GM18499 (cell line): ENCODE data around the gene BRAF.
"Not testable (repeated sequence)": the region's sequence is repeated elsewhere in the genome, so short reads cannot be mapped to it uniquely, and the experiment has no call there.

Experiments
- ATAC-seq: cut with Tn5 transposase; IDR thresholded peaks from one replicate; pipeline ENCODE4 v1.9.1; 2021; ENCODE audit warnings: moderate number of reproducible peaks; ENCODE audit not compliant: insufficient read depth, unreplicated experiment

The BRAF gene

DNA sequence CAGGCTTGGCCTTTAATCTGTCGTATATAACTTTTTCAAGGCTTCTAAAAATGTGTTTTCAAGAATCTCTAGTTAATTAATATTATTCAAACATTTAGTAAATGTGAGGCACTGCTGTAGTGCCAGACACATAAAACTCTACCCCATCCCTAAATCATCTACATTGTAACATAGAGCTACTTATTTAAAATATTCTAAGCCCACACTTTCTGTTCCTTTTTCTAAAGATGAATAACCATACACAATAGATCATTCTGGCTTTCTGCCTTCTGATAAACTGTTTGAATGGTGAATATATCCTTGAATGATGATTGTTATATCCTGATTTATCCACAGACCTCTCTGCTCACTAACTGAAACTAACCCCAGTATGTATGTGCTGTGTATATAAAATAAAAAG, 41.4 kb downstream of the BRAF start:
- ATAC-seq: no peak

DNA sequence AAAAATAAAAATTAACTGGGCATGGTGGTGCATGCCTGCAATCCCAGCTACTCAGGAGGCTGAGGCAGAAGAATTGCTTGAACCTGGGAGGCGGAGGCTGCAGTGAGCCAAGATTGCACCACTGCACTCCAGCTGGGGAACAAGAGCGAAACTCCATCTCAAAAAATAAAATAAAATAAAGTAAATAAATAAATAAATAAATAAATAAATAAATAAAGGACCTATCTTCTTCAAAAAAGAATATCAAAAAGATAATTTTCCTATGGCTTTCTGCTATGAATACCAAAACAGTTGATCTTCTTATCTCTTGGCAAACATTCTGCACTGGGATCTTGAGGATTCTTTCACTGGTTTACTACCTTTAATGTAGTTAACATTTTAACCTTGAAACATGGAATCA, 41.9 kb downstream of the BRAF start:
- ATAC-seq: not testable (repeated sequence)

DNA sequence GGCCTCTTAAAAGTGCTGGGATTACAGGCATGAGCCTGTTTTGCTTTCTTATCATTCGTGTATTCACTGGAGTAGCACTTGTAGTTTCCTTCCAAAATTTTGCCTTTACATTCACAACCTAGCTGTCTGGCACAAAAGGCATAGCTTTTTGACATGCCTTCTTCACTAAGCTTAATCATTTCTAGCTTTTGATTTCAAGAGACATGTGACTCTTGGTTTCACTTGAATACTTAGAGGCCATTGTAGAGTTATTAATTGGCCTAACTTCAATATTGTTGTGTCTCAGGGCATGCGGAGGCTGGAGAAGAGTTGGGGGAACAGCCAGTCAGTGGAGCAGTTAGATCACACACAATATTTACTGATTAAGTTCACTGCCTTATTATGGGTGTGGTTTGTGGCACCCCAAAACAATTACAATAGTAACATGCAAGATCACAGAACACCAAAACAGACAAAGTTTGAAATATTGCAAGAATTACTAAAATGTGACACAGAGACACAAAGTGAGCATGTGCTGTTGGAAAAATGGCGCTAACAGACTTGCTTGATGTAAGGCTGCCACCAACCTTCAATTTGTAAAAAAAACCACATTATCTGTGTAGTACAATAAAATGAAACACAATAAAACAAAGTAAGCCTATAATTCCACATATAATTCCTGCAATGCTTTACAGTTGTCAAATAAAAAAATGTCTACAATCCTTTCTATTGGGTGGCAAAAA, 43.1 kb downstream of the BRAF start:
- ATAC-seq: no peak

DNA sequence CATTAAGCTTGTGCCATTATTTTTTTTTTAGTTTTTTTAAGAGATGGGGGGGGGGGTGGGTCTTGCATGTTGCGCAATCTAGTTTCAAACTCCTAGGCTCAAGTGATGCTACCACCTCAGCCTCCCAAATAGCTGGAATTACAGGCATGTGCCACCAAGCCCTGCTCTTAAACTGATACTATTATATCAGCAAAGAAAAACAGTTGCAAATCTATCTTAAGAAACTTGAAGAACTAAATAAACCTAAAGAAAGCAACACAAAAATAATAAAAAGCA, 47.5 kb downstream of the BRAF start:
- no peak for ATAC-seq

DNA sequence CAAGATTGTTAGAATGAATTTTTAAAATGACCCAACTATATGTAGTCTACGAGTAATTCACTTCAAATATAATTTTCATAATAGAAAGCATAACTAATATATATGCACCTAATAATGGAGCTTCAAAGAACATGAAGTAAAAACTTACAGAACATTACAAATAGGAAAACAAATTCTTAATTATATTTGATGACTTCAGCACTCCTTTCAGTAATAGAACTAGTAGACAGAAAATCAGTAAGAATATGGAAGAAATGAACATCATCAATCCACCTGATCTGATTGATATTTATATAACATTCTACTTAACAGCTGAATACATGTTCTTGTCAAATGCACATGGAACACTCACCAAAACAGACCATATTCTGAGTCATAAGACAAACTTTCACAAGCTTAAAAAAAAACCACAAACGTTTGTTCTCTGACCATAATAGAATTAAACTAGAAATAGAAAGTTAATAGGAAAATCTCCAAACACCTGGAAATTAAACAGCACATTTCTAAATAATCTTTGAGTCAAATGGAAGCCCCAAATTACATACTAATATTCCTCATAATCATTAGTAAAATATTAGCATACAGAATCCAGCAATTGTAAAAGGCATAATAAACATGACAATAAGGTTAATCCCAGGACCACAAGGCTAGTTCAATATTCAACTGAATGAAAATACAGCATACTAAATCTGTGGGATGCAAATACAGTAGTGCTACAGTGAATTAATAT, 48.0 kb downstream of the BRAF start:
- peak; percentile 82 for ATAC-seq

DNA sequence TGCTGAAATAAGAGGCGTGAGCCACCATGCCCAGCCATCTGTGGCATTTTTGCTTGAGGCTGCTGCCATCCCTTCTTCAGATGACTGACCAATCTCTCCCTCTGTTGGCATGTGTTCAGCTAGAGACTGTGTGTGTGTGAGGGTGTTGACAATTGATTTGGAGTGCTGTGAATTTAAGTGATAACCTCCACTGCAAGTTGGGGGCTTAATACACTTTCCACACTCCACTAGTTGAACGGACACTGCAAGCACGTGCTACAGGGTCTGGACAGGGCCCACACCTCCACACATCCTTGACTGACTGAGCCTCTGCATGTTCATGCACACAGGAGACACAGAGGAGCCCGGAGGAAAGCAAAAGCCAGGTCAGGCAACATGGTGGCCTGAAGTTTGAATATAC, 51.3 kb downstream of the BRAF start:
- ATAC-seq: no peak

DNA sequence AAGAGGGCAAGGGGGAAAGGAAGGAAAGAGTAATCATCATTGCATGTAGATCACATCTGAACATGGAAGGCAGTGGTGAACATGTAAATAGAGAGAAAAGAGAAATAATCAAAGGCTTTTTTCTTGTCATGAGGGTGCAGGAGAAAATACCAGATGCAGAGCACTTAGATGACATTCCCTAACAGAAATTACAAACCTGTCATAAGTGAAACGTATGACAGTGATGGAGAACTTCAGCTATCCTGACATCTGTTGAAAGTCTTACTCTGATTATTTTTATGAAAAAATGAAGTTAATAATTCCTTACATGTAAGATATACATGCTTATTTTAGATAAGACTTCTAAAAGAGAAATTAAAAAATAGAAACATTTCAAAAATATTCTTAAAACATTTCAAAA, 54.7 kb downstream of the BRAF start:
- ATAC-seq: no peak

DNA sequence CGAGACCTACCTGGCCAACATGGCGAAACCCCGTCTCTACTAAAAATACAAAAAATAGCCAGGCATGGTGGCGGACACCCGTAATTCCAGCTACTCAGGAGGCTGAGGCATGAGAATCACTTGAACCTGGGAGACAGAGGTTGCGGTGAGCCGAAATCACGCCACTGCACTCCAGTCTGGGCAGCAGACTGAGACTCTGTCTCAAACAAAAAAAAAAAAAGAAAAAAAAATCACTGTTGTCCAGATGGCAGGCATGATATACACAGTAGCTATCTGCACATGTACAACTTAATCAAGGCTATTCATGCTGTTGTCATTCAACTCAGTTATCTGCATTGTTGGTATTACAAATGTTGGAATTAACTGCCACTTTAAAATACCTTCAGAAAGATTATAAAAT, 55.3 kb downstream of the BRAF start:
- ATAC-seq: no peak

DNA sequence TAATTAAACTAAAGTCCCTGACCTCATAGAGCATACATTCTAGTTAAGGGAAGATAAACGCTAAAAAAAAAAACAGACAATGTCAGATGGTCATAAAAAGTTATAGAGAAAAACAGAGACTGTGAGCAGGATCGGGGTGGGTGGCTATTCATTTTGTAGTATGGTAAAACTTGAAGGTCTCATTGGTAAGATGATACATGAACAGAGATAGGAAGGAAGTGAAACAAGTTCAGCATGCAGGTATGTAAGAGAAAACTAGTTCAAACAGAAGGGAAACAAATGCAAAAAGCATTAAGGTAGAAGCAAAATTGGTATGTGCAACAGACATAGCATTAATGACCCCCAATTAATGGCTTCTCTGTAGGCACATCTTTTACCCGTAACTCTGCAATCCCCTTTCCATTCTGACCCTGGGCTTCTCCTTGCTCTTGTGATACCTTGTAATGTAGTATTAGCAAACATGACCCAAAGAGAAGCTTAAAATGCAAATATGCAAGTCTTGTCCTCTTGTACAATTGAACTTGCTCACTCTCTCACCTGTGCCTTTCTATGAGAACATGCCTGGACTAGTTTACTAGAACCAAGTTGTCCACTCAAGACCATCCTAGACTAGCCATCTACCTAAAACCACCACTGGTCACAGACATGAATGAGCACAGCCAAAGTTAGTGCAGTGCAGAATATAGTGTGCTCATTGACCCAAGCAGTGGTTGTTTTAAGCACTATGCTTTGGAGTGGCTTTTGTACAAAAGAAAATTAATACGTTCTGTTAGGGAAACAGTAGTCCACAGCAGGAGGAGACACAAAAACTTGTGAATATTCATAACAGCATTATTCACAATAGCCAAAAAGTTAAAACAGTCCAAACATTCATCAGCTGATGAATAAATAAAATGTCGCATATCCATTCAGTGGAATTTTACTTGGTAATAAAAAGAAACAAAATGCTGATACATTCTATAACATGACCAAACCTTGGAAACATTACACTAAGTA, 57.0 kb downstream of the BRAF start:
- ATAC-seq: no peak

DNA sequence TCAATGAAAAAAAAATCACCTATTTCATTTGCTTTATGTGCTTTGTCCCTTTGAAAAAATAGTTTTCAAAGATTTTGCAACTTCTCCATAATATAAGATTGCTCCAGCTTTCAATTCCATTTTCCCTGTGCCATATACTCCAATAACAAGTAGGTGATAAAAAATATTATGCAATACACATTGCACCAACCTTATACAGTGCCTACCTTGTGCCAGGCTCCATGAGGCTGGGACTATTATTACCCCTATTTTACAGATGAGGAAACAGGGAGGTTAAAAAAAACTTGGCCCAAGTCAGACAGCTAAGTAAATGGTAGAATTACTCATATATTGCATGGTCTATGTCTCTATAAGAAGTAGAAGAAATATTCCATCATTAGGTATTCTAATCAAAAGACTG, 57.8 kb downstream of the BRAF start:
- ATAC-seq: no peak

DNA sequence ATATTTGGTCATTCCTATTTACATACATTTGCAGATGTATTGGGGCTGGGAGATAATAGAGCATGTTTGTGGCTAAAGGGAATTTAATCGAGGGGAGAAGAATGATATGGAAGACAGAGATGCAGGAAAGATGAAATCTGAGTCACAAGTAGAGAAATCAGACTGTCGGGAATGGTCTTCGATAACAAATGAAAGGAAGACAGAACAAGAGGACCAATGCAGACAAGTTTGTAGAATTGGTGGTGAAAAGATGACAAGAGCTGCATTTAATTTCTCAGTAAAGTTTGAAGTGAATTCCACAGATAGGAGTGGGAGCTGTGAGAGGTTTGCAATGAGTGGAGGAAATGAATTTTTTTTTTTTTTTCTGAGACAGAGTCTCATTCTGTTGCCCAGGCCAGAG, 60.0 kb downstream of the BRAF start:
- no peak for ATAC-seq

DNA sequence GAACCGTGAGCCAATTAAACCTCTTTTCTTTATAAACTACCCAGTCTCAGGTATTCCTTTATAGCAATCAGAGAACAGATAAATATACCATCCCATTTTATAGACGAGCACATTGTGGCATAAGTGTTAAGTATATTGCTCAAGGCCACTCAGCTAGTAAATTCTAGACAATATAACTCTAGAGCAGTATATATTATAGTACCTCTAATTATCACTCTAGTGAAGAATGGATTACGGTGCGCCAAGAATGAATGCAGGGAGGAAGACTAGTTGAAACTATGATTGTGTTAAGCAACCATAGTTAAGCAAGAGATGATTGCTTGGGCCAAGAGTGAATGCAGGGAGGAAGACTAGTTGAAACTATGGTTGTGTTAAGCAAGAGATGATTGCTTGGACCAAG, 60.9 kb downstream of the BRAF start:
- ATAC-seq: no peak

DNA sequence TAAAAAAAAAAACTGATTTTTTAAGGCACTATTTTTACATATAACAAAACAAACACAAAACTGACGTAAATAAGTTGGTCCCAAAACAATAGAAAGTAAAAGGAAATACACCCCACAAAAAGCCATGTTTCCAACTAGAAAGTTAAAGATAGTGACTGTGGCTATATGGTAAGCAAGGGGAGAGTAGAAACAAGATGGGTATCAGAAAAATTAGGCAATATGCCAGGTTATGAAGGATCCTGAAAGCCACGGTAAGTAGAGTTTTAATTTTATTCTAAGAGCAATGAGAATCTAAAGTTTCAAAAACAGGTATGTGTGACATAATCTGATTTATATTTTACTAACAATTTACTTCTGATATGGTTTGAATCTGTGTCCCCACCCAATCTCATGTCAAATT, 61.5 kb downstream of the BRAF start:
- no peak for ATAC-seq

DNA sequence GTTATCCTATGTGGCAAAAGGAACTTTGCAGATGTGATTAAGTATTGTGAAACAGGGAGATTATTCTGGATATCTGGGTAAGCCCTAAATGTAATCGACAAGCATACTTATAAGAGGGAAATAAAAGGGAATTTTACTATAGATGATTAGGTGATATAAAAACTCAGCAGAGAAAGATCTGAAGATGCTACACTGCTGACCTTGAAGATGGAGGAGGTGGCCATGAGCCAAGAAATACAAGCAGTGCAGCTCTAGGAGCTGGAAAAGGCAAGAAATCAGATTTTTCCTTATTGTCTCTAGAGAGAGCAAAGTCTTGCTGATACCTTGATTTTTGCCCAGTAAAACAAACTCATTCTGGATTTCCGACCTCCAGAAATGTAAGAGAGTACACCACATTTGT, 67.7 kb downstream of the BRAF start:
- ATAC-seq: no peak

DNA sequence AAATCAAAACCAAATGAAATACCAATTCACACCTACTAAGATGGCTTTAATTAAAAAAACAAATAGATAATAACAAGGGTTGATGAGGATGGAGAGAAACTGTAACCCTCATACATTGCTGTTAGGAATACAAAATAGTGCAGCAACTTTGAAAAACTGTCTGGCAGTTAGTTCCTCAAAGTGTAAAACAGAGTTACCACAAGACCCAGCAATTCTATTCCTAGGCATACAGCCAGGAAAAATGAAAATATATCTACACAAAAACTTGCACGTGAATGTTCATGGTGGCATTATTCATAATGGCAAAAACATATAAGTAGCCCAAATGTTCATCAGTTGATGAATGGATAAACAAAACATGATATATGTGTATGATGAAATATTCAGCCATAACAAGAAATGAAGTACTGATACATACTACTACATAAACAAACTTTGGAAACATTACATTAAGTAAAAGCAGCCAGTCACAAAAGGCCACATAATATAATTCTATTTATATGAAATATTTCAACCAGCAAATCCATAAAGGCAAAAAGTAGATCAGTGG, 83.5 kb downstream of the BRAF start:
- ATAC-seq: no peak

DNA sequence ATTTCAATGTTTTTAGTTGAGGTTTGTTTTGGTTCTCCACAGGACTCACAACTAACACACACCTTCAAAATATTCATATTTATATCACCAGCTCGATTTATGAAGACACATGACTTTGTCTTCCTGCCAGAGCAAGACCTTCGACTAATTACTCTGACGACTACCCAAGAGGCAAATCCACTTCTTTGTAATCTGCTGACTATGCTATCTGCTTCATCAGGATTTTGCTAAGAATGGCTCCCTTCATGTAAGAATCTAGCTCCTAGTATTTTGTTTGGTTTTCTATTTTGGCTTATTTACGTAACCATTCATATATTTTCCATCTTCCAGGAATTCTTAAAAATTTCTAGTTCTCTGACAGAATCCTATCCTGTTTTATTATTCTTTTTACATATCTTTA, 93.0 kb downstream of the BRAF start:
- ATAC-seq: no peak

DNA sequence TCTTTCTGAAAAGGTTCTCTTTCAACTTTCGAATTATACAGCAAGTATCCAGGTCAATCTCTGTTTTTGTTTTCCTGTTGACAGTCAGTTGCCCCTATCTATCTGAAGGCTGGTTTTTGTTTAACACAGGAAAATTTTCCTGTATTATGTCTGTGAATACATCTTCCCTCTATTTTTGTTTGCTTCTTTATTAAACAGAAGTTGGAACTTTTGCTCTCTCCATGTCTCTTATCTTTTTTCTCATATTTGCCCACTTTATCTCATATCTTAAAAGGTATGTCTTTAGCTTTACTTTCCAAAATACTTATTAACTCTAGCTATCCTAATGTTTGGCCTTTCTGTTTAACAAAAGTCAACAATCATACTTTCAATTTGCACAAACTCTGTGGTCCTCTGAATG, 95.0 kb downstream of the BRAF start:
- no peak for ATAC-seq

DNA sequence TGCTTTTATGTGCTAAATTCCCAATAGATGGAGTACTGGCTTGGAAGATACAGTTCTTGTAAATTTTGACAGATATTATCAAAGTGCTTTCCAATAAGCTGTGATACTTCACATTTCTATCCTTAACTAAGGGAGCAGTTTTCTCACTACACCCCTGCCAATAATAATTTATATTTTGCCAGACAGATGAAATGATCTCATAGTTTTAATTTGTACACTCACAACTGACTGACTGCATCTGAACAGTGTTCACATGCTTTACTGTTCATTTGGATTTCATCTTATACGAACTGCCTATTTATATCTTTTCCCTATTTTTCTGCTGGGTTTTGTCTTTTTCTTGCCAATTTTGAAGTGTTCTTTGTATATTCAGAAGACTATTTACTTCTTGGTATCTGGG, 96.0 kb downstream of the BRAF start:
- ATAC-seq: no peak

DNA sequence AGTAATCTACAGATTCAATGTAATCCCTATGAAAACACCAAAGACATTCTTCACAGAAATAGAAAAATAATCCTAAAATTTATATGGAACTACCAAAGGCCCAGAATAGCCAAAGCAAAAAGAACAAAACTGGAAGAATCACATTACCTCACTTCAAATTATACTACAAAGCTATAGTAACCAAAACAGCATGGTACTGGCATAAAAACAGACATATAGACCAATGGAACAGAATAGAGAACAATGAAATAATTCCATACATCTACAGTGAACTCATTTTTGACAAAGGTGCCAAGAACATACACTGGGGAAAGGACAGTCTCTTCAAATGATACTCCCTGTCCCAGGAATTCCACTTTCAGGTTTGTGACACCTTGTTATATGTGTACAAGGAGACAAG, 107.3 kb downstream of the BRAF start:
- ATAC-seq: not testable (repeated sequence)

DNA sequence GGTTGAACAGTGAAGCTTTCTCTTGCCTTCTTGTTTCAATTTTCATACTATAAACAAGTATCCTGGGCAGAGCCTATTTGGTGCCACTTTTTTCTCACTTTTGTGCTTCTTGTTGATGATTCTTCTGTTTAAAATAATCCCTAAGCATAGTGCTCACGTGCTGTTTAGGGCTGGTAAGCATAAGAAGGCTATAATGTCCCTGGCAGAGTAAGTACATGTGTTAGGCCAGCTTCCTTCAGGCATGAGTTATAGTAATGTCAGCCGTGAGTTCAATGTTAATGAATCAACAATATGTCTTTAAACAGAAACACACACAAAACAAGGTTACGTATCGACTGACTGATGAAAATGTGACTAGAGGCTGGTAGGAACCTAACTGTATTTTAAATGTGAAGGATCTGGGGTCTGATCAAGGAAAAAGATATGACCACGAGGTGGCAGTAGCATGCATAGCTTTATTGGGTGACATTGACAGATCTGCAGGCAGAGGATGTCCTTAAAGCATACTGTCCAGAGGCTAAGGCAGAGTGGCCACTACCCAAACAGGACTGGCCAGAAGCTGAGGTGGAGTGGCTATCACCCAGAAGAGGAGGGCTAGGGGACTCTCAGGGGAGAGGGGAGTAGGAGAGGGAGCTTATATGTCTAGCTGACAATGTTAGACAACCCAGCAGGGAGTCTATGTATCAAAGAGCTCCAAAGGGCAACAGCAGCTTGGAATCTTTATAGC, 113.7 kb downstream of the BRAF start:
- ATAC-seq: peak; percentile 80
